ENCODE data around the gene TMEM200B. TPM values are rescaled to one million over a fixed set of nuclear protein-coding genes. Genes with fewer than 3 reads are reported as not detected.
"Not testable (repeated sequence)": the region's sequence is repeated elsewhere in the genome, so short reads cannot be mapped to it uniquely, and the experiment has no call there.

Gene TMEM200B
- total RNA-seq, 1 donor from 2014 or later: 2.3 TPM

DNA sequence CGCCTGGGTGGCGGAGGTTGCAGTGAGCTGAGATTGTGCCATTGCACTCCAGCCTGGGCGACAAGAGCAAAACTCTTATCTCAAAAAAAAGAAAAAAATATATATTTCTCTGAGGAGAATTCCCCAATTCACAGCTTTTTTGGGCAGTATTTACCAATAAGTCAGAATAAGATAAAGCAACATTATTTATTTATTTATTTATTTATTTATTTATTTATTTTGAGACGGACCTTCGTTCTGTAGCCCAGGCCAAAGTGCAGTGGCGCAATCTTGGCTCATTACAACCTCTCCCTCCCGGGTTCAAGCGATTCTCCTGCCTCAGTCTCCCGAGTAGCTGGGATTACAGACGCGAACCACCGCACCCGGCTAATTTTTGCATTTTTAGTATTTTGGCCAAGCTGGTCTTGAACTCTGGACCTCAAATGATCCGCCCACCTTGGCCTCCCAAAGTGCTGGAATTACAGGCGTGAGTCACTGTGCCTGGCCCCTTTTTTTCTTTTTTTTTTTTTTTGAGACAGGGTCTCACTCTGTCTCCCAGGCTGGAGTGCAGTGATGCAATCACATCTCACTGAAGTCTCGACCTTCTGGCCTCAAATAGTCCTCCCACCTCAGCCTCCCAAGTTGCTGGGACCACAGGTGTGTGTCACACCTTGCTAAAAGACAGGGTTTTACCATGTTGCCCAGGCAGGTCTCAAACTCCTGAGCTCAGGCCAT is 43.6 kb downstream of the TMEM200B start:
- intact Hi-C loops (cut with DNase I); ATAC-seq (ENCODE audit: poor library complexity); DNase-seq: not testable (repeated sequence)

GRCh38 chr1:29077155-29077554 is 46.5 kb downstream of the TMEM200B start:
- DNase-seq: no peak
- intact Hi-C loops (cut with DNase I): no loop called here
- ATAC-seq (ENCODE audit: poor library complexity): no peak

Other genes starting within 250 kb of the TMEM200B start
- 24.0 TPM for gene EPB41, start 209.3 kb downstream of the TMEM200B start, total RNA-seq
- gene SRSF4, start 58.0 kb upstream of the TMEM200B start, total RNA-seq: 50.9 TPM
- gene MECR, start 107.0 kb upstream of the TMEM200B start, total RNA-seq: 33.1 TPM
- gene PTPRU, start 112.6 kb upstream of the TMEM200B start, total RNA-seq: 22.1 TPM

Data from Right ventricle myocardium superior (tissue), 1 donor.